Progenitor cell of endocrine pancreas (in vitro differentiated cells): ENCODE results near the gene RNF217. TPM values are rescaled to one million over a fixed set of nuclear protein-coding genes. Genes with fewer than 3 reads are reported as not detected.

Experiments
- DNase-seq: peaks from one replicate; pipeline ENCODE4 v3.0.0; 2021; ENCODE audit warnings: low spot score; ENCODE audit not compliant: unreplicated experiment
- H3K27ac Mint-ChIP-seq: 2 replicates; pipeline ENCODE4 v1.8.0; 2021; ENCODE audit warnings: mild to moderate bottlenecking, moderate library complexity, mixed read lengths
- H3K27me3 Mint-ChIP-seq: 2 replicates; pipeline ENCODE4 v1.8.0; 2021; ENCODE audit warnings: mixed read lengths
- H3K36me3 Mint-ChIP-seq: 2 replicates; pipeline ENCODE4 v1.8.0; 2022; ENCODE audit warnings: mixed read lengths; ENCODE audit not compliant: insufficient read depth
- H3K4me1 Mint-ChIP-seq: 2 replicates; pipeline ENCODE4 v1.8.0; 2021; ENCODE audit warnings: low read depth, mixed read lengths
- H3K4me3 Mint-ChIP-seq: 2 replicates; pipeline ENCODE4 v1.8.0; 2021; ENCODE audit warnings: low read depth, mild to moderate bottlenecking, moderate library complexity, mixed read lengths
- H3K9me3 Mint-ChIP-seq: 2 replicates; pipeline ENCODE4 v1.8.0; 2021; ENCODE audit warnings: low read depth, mixed read lengths
- total RNA-seq: library from RNA; stranded (reverse); gene quantifications from 2 replicates; pipeline ENCODE4 v1.2.1, GENCODE V29; 2021
- TF ChIP-seq, protein P1 (sequence below): fragments of 200-600 bp; sonication (generic); IDR thresholded peaks from one replicate; pipeline ENCODE4 v1.5.0; 2021; ENCODE audit warnings: antibody characterized with exemption, mild to moderate bottlenecking; ENCODE audit not compliant: unreplicated experiment

RNF217 gene
- total RNA-seq, 1 donor from 2014 or later = 22.6 TPM

DNA sequence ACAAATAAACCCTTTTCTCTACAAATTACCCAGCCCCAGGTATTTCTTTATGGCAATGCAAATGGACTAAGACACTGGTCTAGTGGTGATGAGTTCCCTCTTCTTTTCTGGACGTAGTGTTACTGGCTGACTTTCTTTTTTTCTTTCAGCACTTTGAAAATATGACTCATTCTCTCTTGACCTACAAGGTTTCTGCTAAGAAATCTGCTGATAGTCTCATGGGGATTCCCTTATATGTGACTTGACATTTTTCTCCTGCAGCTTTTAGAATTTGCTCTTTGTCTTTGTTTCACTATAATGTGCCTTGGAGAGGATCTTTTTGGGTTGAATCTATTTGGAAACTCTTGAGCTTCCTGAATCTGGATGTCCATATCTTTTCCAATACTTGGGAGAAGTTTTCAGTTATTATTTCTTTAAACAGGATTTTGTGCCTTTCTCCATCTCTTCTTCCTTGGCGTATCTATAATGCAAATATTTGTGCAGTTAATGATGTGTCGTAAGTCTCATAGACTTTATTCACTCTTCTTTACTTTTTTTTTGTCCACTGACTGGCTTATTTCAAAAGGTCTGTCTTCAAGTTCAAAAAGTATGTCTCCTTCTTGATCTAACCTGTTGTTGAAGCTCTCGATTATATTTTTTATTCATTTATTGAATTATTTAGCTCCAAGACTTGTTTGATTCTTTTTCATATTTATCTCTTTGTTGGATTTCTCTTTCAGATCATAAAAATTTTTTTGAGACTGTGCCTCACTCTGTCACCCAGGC, 149.2 kb downstream of the RNF217 start:
- TF ChIP-seq, protein P1, sequence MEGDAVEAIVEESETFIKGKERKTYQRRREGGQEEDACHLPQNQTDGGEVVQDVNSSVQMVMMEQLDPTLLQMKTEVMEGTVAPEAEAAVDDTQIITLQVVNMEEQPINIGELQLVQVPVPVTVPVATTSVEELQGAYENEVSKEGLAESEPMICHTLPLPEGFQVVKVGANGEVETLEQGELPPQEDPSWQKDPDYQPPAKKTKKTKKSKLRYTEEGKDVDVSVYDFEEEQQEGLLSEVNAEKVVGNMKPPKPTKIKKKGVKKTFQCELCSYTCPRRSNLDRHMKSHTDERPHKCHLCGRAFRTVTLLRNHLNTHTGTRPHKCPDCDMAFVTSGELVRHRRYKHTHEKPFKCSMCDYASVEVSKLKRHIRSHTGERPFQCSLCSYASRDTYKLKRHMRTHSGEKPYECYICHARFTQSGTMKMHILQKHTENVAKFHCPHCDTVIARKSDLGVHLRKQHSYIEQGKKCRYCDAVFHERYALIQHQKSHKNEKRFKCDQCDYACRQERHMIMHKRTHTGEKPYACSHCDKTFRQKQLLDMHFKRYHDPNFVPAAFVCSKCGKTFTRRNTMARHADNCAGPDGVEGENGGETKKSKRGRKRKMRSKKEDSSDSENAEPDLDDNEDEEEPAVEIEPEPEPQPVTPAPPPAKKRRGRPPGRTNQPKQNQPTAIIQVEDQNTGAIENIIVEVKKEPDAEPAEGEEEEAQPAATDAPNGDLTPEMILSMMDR = no peak
- H3K27ac Mint-ChIP-seq = no peak overlapping the region
- no peaks in the 10 kb centered on the region for H3K4me1 Mint-ChIP-seq
- H3K9me3 Mint-ChIP-seq = peaks cover 35% of the 10 kb centered on the region
- no peaks in the 10 kb centered on the region for H3K27me3 Mint-ChIP-seq
- no peak overlapping the region for H3K4me3 Mint-ChIP-seq
- peaks cover 5% of the 10 kb centered on the region for H3K36me3 Mint-ChIP-seq
- no peak for DNase-seq

DNA sequence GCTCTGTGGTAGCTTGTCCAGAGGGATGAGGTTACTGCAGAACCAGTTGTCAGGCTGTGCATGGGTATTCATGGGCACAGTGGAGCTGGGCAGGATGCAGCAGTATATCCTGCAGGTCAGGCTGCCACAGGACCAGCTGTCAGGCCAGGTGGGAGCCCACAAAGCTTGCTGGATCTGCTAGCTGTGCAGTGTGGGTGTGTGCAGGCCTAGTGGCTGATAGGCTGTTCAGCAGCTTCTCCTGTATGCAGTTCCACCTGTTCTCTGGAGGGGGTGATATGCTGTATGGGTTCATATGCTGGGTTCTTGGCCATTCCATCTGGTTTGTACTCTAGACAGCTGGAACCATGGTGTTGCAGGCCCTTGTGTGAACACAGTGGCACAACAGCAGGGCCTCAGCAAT, 150.7 kb downstream of the RNF217 start:
- TF ChIP-seq, protein P1 = no peak

DNA sequence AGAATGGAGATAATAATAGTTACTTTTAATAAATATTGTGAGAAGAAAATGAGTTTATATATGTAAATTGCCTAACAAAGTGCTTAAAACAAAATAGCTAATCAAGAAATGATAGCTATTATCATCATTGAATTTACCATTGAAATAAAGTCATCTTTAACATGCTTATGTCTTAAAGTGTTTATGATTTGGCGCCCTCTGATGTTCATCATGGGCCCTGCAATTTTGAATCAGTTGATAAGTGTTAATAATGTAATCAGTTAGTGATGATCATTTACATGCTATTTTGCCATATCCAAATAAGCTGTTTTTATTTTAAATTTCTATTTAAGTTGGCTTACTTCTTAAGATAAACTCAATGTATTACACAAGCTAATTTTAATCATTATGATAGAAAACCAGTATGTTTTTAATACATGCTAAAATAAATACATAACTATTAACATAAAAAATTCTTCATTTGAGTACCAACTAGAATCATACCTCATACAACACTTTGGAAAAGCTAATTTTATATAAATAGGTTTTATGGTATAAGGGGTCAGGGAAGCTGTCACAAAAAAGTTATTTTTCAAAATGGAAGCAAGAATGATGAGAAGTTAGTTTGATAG, 152.1 kb downstream of the RNF217 start:
- TF ChIP-seq, protein P1 = peak; percentile 91
- Mint-ChIP-seq H3K4me1 (no peaks in the 10 kb centered on the region), H3K36me3 (peaks cover 5% of the 10 kb centered on the region), H3K27ac (no peak overlapping the region), H3K9me3 (peaks cover 30% of the 10 kb centered on the region), H3K4me3 (no peak overlapping the region), H3K27me3 (no peaks in the 10 kb centered on the region)
- DNase-seq = no peak

More for the DNA sequence above, 150.7 kb downstream of the RNF217 start:
- Mint-ChIP-seq H3K27ac (no peak overlapping the region), H3K27me3 (no peaks in the 10 kb centered on the region), H3K9me3 (peaks cover 35% of the 10 kb centered on the region), H3K36me3 (peaks cover 5% of the 10 kb centered on the region), H3K4me3 (no peak overlapping the region), H3K4me1 (no peaks in the 10 kb centered on the region)
- no peak for DNase-seq

DNA sequence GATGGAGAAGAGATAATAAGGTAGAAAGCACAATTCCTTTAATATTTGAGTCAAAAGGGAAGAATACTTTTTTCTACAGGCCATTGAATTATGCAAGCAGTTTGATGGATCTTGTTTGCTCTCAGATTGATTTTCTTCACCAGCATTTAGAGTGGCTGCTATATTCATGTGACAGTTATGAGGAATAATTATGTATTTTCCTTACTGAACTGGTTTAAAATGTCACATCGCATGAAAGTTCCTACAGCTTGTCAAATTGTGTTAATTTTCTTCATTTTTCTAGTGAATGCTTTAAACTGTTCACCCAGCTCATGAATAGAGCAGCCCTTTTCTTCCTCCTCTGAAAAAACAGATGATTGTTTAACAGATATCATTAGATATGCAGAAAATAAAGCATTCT, 153.9 kb downstream of the RNF217 start:
- H3K27ac Mint-ChIP-seq = no peak overlapping the region
- DNase-seq = no peak
- peaks cover 11% of the 10 kb centered on the region for H3K9me3 Mint-ChIP-seq
- no peaks in the 10 kb centered on the region for H3K27me3 Mint-ChIP-seq
- peaks cover 3% of the 10 kb centered on the region for H3K36me3 Mint-ChIP-seq
- no peaks in the 10 kb centered on the region for H3K4me1 Mint-ChIP-seq
- TF ChIP-seq, protein P1 = no peak
- H3K4me3 Mint-ChIP-seq = no peak overlapping the region

DNA sequence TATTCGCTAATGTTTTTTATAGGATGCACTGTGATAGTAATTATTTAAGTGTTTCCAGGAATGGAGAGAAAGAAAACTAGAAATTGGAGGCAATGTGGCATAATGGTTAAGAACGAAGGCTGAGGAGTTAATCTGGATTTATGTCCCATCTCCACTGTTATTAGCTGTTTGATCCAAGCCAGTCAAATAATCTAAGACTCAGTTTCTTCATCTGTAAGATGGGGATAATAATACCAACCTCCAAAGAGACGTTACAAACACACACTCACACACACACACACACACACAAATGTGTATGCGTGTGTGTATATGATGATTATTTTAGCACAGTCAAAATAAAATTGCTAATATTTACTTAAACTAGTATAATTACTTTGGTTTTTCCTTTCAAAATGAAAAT, 154.5 kb downstream of the RNF217 start:
- Mint-ChIP-seq H3K4me3 (no peak overlapping the region), H3K36me3 (peaks cover 3% of the 10 kb centered on the region), H3K9me3 (peaks cover 6% of the 10 kb centered on the region), H3K27me3 (no peaks in the 10 kb centered on the region), H3K4me1 (no peaks in the 10 kb centered on the region), H3K27ac (no peak overlapping the region)
- no peak for DNase-seq
- TF ChIP-seq, protein P1 = no peak
